Keratinocyte (primary cell): Measurements from ENCODE around the gene PACSIN2.

Experiments
- CTCF ChIP-seq, 3 experiments: IDR thresholded peaks in 1 of 3; conservative IDR thresholded peaks in 1 of 3; optimal IDR thresholded peaks in 1 of 3; 2 replicates in 2 of 3; 3 replicates in 1 of 3; pipeline versions ENCODE3 to v1.5.1; 2011; ENCODE audit warnings: low read length in 3 of 3, mild to moderate bottlenecking in 3 of 3, moderate library complexity in 2 of 3, control low read depth in 1 of 3, inconsistent platforms in 1 of 3; ENCODE audit not compliant: insufficient read depth in 2 of 3; ENCODE audit errors: extremely low read depth in 1 of 3
- EZH2 ChIP-seq: IDR thresholded peaks from one replicate; pipeline ENCODE4 v1.6.1; 2012; ENCODE audit warnings: inconsistent platforms, mild to moderate bottlenecking, low read length, moderate library complexity

GRCh38 chr22:42919199-42919598 is 95.8 kb downstream of the PACSIN2 start:
- TF ChIP-seq CTCF (optimal IDR thresholded peaks at IDR 0.05 in 1 of 3, IDR thresholded peaks at IDR 0.05 in 1 of 3, conservative IDR thresholded peaks at IDR 0.05 in 1 of 3; ENCODE audit: extremely low read depth in 1 of 3, insufficient read depth in 2 of 3, low read length in 3 of 3) (no peak), EZH2 (no peak)
